NCI-H2107 (cell line): Measurements from ENCODE around the gene CBX8.

ENCODE experiments used
- DNase-seq: peaks from one replicate; lab custom pipeline; 2025; lab: John Stamatoyannopoulos, UW

CBX8 gene

GRCh38 chr17:79750650-79751545 lies 46.0 kb downstream of the CBX8 start:
- no peak for DNase-seq

- DNase-seq, result no peak
Observed at GRCh38 chr17:79749958-79750357, 46.9 kb downstream of the CBX8 start.

GRCh38 chr17:79749156-79749815 lies 47.6 kb downstream of the CBX8 start:
- no peak for DNase-seq

- DNase-seq, result no peak
Observed at GRCh38 chr17:79748295-79749099, 48.4 kb downstream of the CBX8 start.

GRCh38 chr17:79747508-79748294 lies 49.2 kb downstream of the CBX8 start:
- DNase-seq, result no peak

GRCh38 chr17:79746889-79747507 lies 49.9 kb downstream of the CBX8 start:
- DNase-seq, result no peak

- no peak for DNase-seq
Observed at GRCh38 chr17:79745641-79746105, 51.2 kb downstream of the CBX8 start.

- DNase-seq, result no peak
Observed at GRCh38 chr17:79743614-79744013, 53.3 kb downstream of the CBX8 start.

- DNase-seq, result no peak
Observed at GRCh38 chr17:79742951-79743476, 53.9 kb downstream of the CBX8 start.

GRCh38 chr17:79742589-79742918 lies 54.3 kb downstream of the CBX8 start:
- DNase-seq, result no peak
